ENCODE data around the gene AMDHD1. TPM values are rescaled to one million over a fixed set of nuclear protein-coding genes. Genes with fewer than 3 reads are reported as not detected.

AMDHD1 gene
- total RNA-seq, 2 donors from 2014 or later, result 0.63 to 1.3 TPM

- TF ChIP-seq CTCF (IDR thresholded peaks at IDR 0.05), result no peak
- DNase-seq (ENCODE audit: low spot score), result no peak
- Histone ChIP-seq H3K27ac (no peak overlapping the region), H3K4me1 (no peaks in the 10 kb centered on the region), H3K36me3 (peaks cover 83% of the 10 kb centered on the region), H3K9me3 (no peaks in the 10 kb centered on the region), H3K27me3 (no peaks in the 10 kb centered on the region), H3K4me3 (no peak overlapping the region)
These were observed 63.6 kb downstream of the AMDHD1 start for GRCh38 chr12:96006727-96007126.

GRCh38 chr12:96007729-96008128, 64.6 kb downstream of the AMDHD1 start:
- Histone ChIP-seq H3K4me1 (no peaks in the 10 kb centered on the region), H3K36me3 (peaks cover 89% of the 10 kb centered on the region), H3K9me3 (no peaks in the 10 kb centered on the region), H3K27me3 (no peaks in the 10 kb centered on the region), H3K27ac (no peak overlapping the region), H3K4me3 (no peak overlapping the region)
- TF ChIP-seq CTCF (IDR thresholded peaks at IDR 0.05), result no peak
- DNase-seq (ENCODE audit: low spot score), result no peak

- Histone ChIP-seq H3K4me1 (no peaks in the 10 kb centered on the region), H3K9me3 (no peaks in the 10 kb centered on the region), H3K27me3 (no peaks in the 10 kb centered on the region), H3K27ac (no peak overlapping the region), H3K4me3 (no peak overlapping the region), H3K36me3 (peaks cover 49% of the 10 kb centered on the region)
- no peak for TF ChIP-seq CTCF (IDR thresholded peaks at IDR 0.05)
- no peak for DNase-seq (ENCODE audit: low spot score)
These were observed 71.9 kb downstream of the AMDHD1 start for GRCh38 chr12:96014943-96015599.

GRCh38 chr12:96015672-96016071, 72.5 kb downstream of the AMDHD1 start:
- peaks cover 43% of the 10 kb centered on the region for H3K36me3 ChIP-seq
- no peak overlapping the region for H3K4me3 ChIP-seq
- no peaks in the 10 kb centered on the region for H3K9me3 ChIP-seq
- H3K4me1 ChIP-seq, result no peaks in the 10 kb centered on the region
- no peak for DNase-seq (ENCODE audit: low spot score)
- H3K27me3 ChIP-seq, result no peaks in the 10 kb centered on the region
- no peak overlapping the region for H3K27ac ChIP-seq
- peak in 1 of 2 donors; percentile 50 for TF ChIP-seq CTCF (IDR thresholded peaks at IDR 0.05)

Other genes starting within 250 kb of the AMDHD1 start
- gene NTN4, start 152.6 kb upstream of the AMDHD1 start, total RNA-seq, result 10 to 100 TPM; 69.0 to 85.3 TPM
- 1 to 10 TPM; 1.9 to 3.4 TPM for gene SNRPF, start 84.4 kb upstream of the AMDHD1 start, total RNA-seq
- not detected for gene CCDC38, start 717 bp upstream of the AMDHD1 start, total RNA-seq
- gene HAL, start 53.0 kb downstream of the AMDHD1 start, total RNA-seq, result under 1 TPM; 0.24 to 0.93 TPM
- gene LTA4H, start 92.3 kb downstream of the AMDHD1 start, total RNA-seq, result 10 to 100 TPM; 42.3 to 45.5 TPM

All from right atrium auricular region (tissue), 2 donors.